ENCODE results near the gene SLCO4A1. TPM values are rescaled to one million over a fixed set of nuclear protein-coding genes. Genes with fewer than 3 reads are reported as not detected.

Gene SLCO4A1
- total and polyA plus RNA-seq, 2 donors (not counting 3 experiments of a cell fraction or from before 2014, with no cell fraction given), result 1.4 to 4.1 TPM

- H3K9me3 ChIP-seq (replicated peaks; ENCODE audit: control insufficient read depth, insufficient read depth, low read length), result no peaks in the 10 kb centered on the region
- no peak overlapping the region for H3K4me3 ChIP-seq (replicated peaks in 1 of 3; ENCODE audit: insufficient read depth in 1 of 3, low read depth in 1 of 3, low read length in 3 of 3)
- no peak overlapping the region for H2AFZ ChIP-seq (ENCODE audit: low read depth, low read length)
- dilution Hi-C loops (cut with MboI; ENCODE audit: extremely low pct_ligation_motif_present, low sequenced_read_pairs), result no loop called here
- TF ChIP-seq MYC (IDR thresholded peaks at IDR 0.05; ENCODE audit: low read depth, low read length), result no peak
- no peak for TF ChIP-seq JUN (IDR thresholded peaks at IDR 0.05; ENCODE audit: borderline replicate concordance, insufficient read depth, insufficient read length, low read depth)
- TF ChIP-seq GATA2 (IDR thresholded peaks at IDR 0.05; ENCODE audit: insufficient read depth, insufficient read length, low read depth, low read length), result no peak
- TF ChIP-seq POLR2A (IDR thresholded peaks at IDR 0.05; ENCODE audit: low read depth, low read length), result no peak
- no peak for TF ChIP-seq POLR2AphosphoS5 (IDR thresholded peaks at IDR 0.05; ENCODE audit: insufficient read depth, low read depth, low read length)
- TF ChIP-seq EZH2 (IDR thresholded peaks at IDR 0.05; ENCODE audit: borderline replicate concordance, low read depth, low read length, severe bottlenecking), result no peak
- TF ChIP-seq MAX (IDR thresholded peaks at IDR 0.05; ENCODE audit: insufficient read depth, insufficient read length), result no peak
- TF ChIP-seq FOS (IDR thresholded peaks at IDR 0.05; ENCODE audit: borderline replicate concordance, insufficient read depth, low read length), result no peak
- no peak overlapping the region for H3K27ac ChIP-seq (ENCODE audit: insufficient read depth, low read depth, low read length)
- H3K4me1 ChIP-seq (ENCODE audit: control insufficient read depth, extremely low read depth, insufficient read depth, low read length), result no peaks in the 10 kb centered on the region
- no peaks in the 10 kb centered on the region for H4K20me1 ChIP-seq (replicated peaks; ENCODE audit: control insufficient read depth, extremely low read depth, insufficient read depth, low read length)
- CTCF ChIA-PET, result interaction anchor here (1.4 to 1.8 kb wide), 3 partner anchors 8 to 60 kb away, joined by 3 to 8 read pairs (median 4); no protein-coding TSS in a partner anchor
- FAIRE-seq, result no peak
- no peaks in the 10 kb centered on the region for H3K9me1 ChIP-seq (replicated peaks; ENCODE audit: control insufficient read depth, extremely low read depth, insufficient read depth, low read length)
- H3K9ac ChIP-seq (replicated peaks; ENCODE audit: extremely low read depth, insufficient read depth, low read length), result no peak overlapping the region
- H3K36me3 ChIP-seq (ENCODE audit: control insufficient read depth in 2 of 2, extremely low read depth in 1 of 2, insufficient read depth in 2 of 2, low read length in 2 of 2), result no peaks in the 10 kb centered on the region
- POLR2A ChIA-PET, result no interaction called here
- H3K4me2 ChIP-seq (ENCODE audit: insufficient read depth, low read length), result no peak overlapping the region
- no TSS peak for BruUV-seq (replicated peaks)
- H3K79me2 ChIP-seq (ENCODE audit: control insufficient read depth, insufficient read depth, low read length), result no peaks in the 10 kb centered on the region
- H3K27me3 ChIP-seq (ENCODE audit: control insufficient read depth in 2 of 2, insufficient read depth in 2 of 2, low read length in 2 of 2), result peaks cover 0 to 2% of the 10 kb centered on the region in 2 experiments
- intact Hi-C loops (cut with micrococcal nuclease), result no loop called here
- DNase-seq (ENCODE audit: low read depth, low spot score), result no peak
Observed at GRCh38 chr20:62679978-62680589, 37.8 kb downstream of the SLCO4A1 start.
